H1 (cell line): ENCODE measurements around the gene ATG4D. TPM values are rescaled to one million over a fixed set of nuclear protein-coding genes. Genes with fewer than 3 reads are reported as not detected.

Source experiments
- CTCF ChIA-PET: fragments of 300-600 bp; sonication (Branson Sonifier 250); formaldehyde crosslinking; loops from one replicate; lab custom pipeline; 2021; ENCODE audit not compliant: partially characterized antibody; lab: Charles Lee
- POLR2A ChIA-PET: fragments of 300-600 bp; sonication (Branson Sonifier 250); formaldehyde crosslinking; loops from one replicate; lab custom pipeline; 2021; ENCODE audit warnings: inconsistent platforms; ENCODE audit not compliant: partially characterized antibody; lab: Charles Lee
- DNase-seq, 2 experiments: peaks; one replicate each; pipeline versions ENCODE4 v3.0.0 to v3.0.0-alpha.2; 2010 to 2022; ENCODE audit warnings: low spot score in 2 of 2, low read depth in 1 of 2, mixed read lengths in 1 of 2
- FAIRE-seq: peaks from 2 replicates; lab custom pipeline; 2011; peaks lifted over from hg19 to GRCh38; lab: Jason Lieb, UNC
- H2AFZ ChIP-seq: 2 replicates; pipeline ENCODE4 v1.8.1; 2012; ENCODE audit warnings: low read length, inconsistent platforms
- H2AK5ac ChIP-seq: 2 replicates; pipeline ENCODE4 v1.6.1; 2013; ENCODE audit warnings: low read depth, low read length
- H2BK120ac ChIP-seq: replicated peaks from 2 replicates; pipeline ENCODE3; 2013; ENCODE audit warnings: low read depth, low read length, inconsistent platforms
- H2BK12ac ChIP-seq: 2 replicates; pipeline ENCODE4 v1.6.1; 2013; ENCODE audit warnings: low read depth, low read length
- H2BK15ac ChIP-seq: 2 replicates; pipeline ENCODE4 v1.6.1; 2013; ENCODE audit warnings: low read length
- H2BK20ac ChIP-seq: 2 replicates; pipeline ENCODE4 v1.6.1; 2013; ENCODE audit warnings: low read length
- H2BK5ac ChIP-seq: 2 replicates; pipeline ENCODE4 v1.6.1; 2013; ENCODE audit warnings: low read depth, low read length
- H3K14ac ChIP-seq: 2 replicates; pipeline ENCODE4 v1.6.1; 2013; ENCODE audit warnings: inconsistent platforms; ENCODE audit not compliant: insufficient read length
- H3K18ac ChIP-seq: 2 replicates; pipeline ENCODE4 v1.6.1; 2013; ENCODE audit warnings: low read length; ENCODE audit errors: extremely low read depth
- H3K23ac ChIP-seq: 2 replicates; pipeline ENCODE4 v1.6.1; 2013; ENCODE audit warnings: inconsistent platforms; ENCODE audit not compliant: insufficient read length
- H3K23me2 ChIP-seq: 2 replicates; pipeline ENCODE4 v1.6.1; 2013; ENCODE audit warnings: low read depth, low read length
- H3K27ac ChIP-seq: 2 replicates; pipeline ENCODE4 v1.6.1; 2011; ENCODE audit warnings: low read depth, low read length, inconsistent platforms
- H3K27me3 ChIP-seq, 4 experiments: replicated peaks in 1 of 4; 1 replicate in 1 of 4; 2 replicates in 3 of 4; pipeline versions ENCODE4 v1.6.1 to v1.8.1; 2011 to 2013; ENCODE audit warnings: low read length in 3 of 4, mild to moderate bottlenecking in 3 of 4, inconsistent platforms in 2 of 4, mixed read lengths in 2 of 4, moderate library complexity in 1 of 4; ENCODE audit not compliant: control insufficient read depth in 3 of 4, insufficient read depth in 3 of 4; ENCODE audit errors: extremely low read depth in 1 of 4
- H3K36me3 ChIP-seq, 4 experiments: 2 replicates each; pipeline versions ENCODE4 v1.6.1 to v1.8.1; 2011 to 2013; ENCODE audit warnings: mild to moderate bottlenecking in 4 of 4, low read length in 3 of 4, moderate library complexity in 2 of 4, control low read depth in 1 of 4, inconsistent platforms in 1 of 4; ENCODE audit not compliant: insufficient read depth in 4 of 4, control insufficient read depth in 2 of 4
- H3K4ac ChIP-seq: replicated peaks from 2 replicates; pipeline ENCODE3; 2013; ENCODE audit warnings: low read length, low read depth, mixed read lengths, inconsistent platforms; ENCODE audit not compliant: insufficient read length
- H3K4me1 ChIP-seq, 4 experiments: replicated peaks in 1 of 4; 1 replicate in 1 of 4; 2 replicates in 3 of 4; pipeline versions ENCODE4 v1.6.1 to v1.8.1; 2011 to 2013; ENCODE audit warnings: low read length in 3 of 4, inconsistent platforms in 2 of 4, mixed read lengths in 1 of 4; ENCODE audit not compliant: insufficient read depth in 4 of 4, control insufficient read depth in 3 of 4
- H3K4me2 ChIP-seq, 2 experiments: 2 replicates each; pipeline versions ENCODE4 v1.6.1 to v1.8.1; 2011 to 2013; ENCODE audit warnings: low read depth in 2 of 2, low read length in 2 of 2, control low read depth in 1 of 2, inconsistent platforms in 1 of 2, mild to moderate bottlenecking in 1 of 2; ENCODE audit not compliant: insufficient read depth in 1 of 2
- H3K4me3 ChIP-seq, 4 experiments: fragments of 200-600, 300-600 bp in 1 of 4; sonication (generic), shearing (Covaris generic), sonication (Bioruptor Twin) in 1 of 4; 2 replicates each; pipeline versions ENCODE4 v1.5.1 to v1.8.1; 2011 to 2016; ENCODE audit warnings: low read length in 4 of 4, low read depth in 3 of 4, control low read depth in 2 of 4, inconsistent platforms in 2 of 4, mild to moderate bottlenecking in 2 of 4, mixed read lengths in 1 of 4, moderate library complexity in 1 of 4; ENCODE audit not compliant: insufficient read depth in 2 of 4; ENCODE audit errors: extremely low read depth in 1 of 4
- H3K56ac ChIP-seq: replicated peaks from 2 replicates; pipeline ENCODE3; 2013; ENCODE audit warnings: low read depth, mild to moderate bottlenecking, mixed read lengths, low read length, inconsistent platforms; ENCODE audit not compliant: insufficient read length
- H3K79me1 ChIP-seq: 2 replicates; pipeline ENCODE4 v1.6.1; 2013; ENCODE audit warnings: low read depth, low read length, control low read depth
- H3K79me2 ChIP-seq, 2 experiments: 2 replicates each; pipeline versions ENCODE4 v1.6.1 to v1.8.1; 2012 to 2013; ENCODE audit warnings: low read length in 2 of 2, mild to moderate bottlenecking in 2 of 2, inconsistent platforms in 1 of 2; ENCODE audit not compliant: insufficient read depth in 2 of 2, control insufficient read depth in 1 of 2
- H3K9ac ChIP-seq, 4 experiments: replicated peaks in 1 of 4; 1 replicate in 1 of 4; 2 replicates in 3 of 4; pipeline versions ENCODE4 v1.6.1 to v1.8.1; 2011 to 2013; ENCODE audit warnings: low read depth in 3 of 4, low read length in 3 of 4, control low read depth in 2 of 4, mild to moderate bottlenecking in 2 of 4, moderate library complexity in 2 of 4, inconsistent platforms in 1 of 4; ENCODE audit errors: extremely low read depth in 1 of 4
- H3K9me3 ChIP-seq, 2 experiments: 2 replicates each; pipeline versions ENCODE4 v1.6.1 to v1.8.1; 2012 to 2013; ENCODE audit warnings: mild to moderate bottlenecking in 2 of 2, moderate library complexity in 2 of 2, control low read depth in 1 of 2, inconsistent platforms in 1 of 2, low read depth in 1 of 2, low read length in 1 of 2, mixed read lengths in 1 of 2; ENCODE audit not compliant: insufficient read depth in 2 of 2
- H4K20me1 ChIP-seq, 2 experiments: replicated peaks in 1 of 2; 2 replicates each; pipeline versions ENCODE3 to v1.8.1; 2011 to 2013; ENCODE audit warnings: inconsistent platforms in 2 of 2, low read length in 2 of 2, mild to moderate bottlenecking in 1 of 2; ENCODE audit not compliant: insufficient read depth in 2 of 2, control insufficient read depth in 1 of 2
- H4K5ac ChIP-seq: 2 replicates; pipeline ENCODE4 v1.6.1; 2013; ENCODE audit warnings: low read length, low read depth, mixed read lengths, inconsistent platforms; ENCODE audit not compliant: insufficient read length
- H4K8ac ChIP-seq: 2 replicates; pipeline ENCODE4 v1.8.0; 2013; ENCODE audit warnings: mild to moderate bottlenecking, moderate library complexity, low read length, inconsistent platforms; ENCODE audit not compliant: insufficient read depth; ENCODE audit errors: extremely low read depth
- H4K91ac ChIP-seq: replicated peaks from 2 replicates; pipeline ENCODE3; 2013; ENCODE audit warnings: low read length, mixed read lengths, inconsistent platforms; ENCODE audit not compliant: insufficient read length
- CTBP2 ChIP-seq: IDR thresholded peaks from 2 replicates; pipeline ENCODE4 v1.7.0; 2011; ENCODE audit warnings: borderline replicate concordance, mild to moderate bottlenecking, moderate library complexity, mixed read lengths, low read length; ENCODE audit not compliant: insufficient read depth, insufficient read length
- EZH2 ChIP-seq: fragments of 200-600 bp; sonication (generic); IDR thresholded peaks from 2 replicates; pipeline ENCODE4 v1.7.1; 2012; ENCODE audit warnings: low read depth, mild to moderate bottlenecking, moderate library complexity, low read length, inconsistent platforms; ENCODE audit not compliant: severe bottlenecking
- JUN ChIP-seq: IDR thresholded peaks from 2 replicates; pipeline ENCODE4 v1.6.1; 2011; ENCODE audit warnings: low read depth, mild to moderate bottlenecking, improper control_type of control experiment, low read length
- MAX ChIP-seq: IDR thresholded peaks from 2 replicates; pipeline ENCODE4 v1.6.1; 2012; ENCODE audit warnings: inconsistent platforms
- WGBS, 2 experiments: shearing (Covaris generic) in 1 of 2; methylation state at CpG; one replicate each; pipeline versions ENCODE4 v1.1.6 to v1.1.7; 2013 to 2015; ENCODE audit warnings: low lambda C conversion rate in 2 of 2, mixed read lengths in 2 of 2, inconsistent platforms in 1 of 2, low coverage in 1 of 2, missing lambda C conversion rate in 1 of 2; ENCODE audit not compliant: insufficient replicate concordance in 2 of 2, insufficient coverage in 1 of 2, insufficient read length in 1 of 2; ENCODE audit errors: extremely low coverage in 1 of 2, missing lambda C conversion rate in 1 of 2; 5-methylcytosine and 5-hydroxymethylcytosine counted together
- polyA plus RNA-seq, 7 experiments: library from polyadenylated mRNA; depleted of rRNA in 3 of 7; stranded (reverse) in 5 of 7; unstranded in 2 of 7; fragments of >200 nt in 5 of 7; fragments of 200-250 nt in 2 of 7; gene quantifications; 1 replicate in 5 of 7; 2 replicates in 1 of 7; 4 replicates in 1 of 7; pipeline versions ENCODE4 v1.2.1 to v1.2.3, GENCODE V29; 2011 to 2013; ENCODE audit warnings: missing spikeins in 2 of 7, mixed read lengths in 2 of 7
- total RNA-seq: library from RNA; stranded (reverse); fragmentation: NEBNext Ultra II Directional; extraction: Animal tissue kit (Norgen Biotek cat#: 25700); gene quantifications from 2 replicates; pipeline ENCODE4 v1.2.1, GENCODE V29; 2021

Gene ATG4D
- total and polyA plus RNA-seq, 2 of the 8 experiments (the other 6 are each of a cell fraction or from before 2014, with no cell fraction given): 39.6 to 43.7 TPM

- Histone ChIP-seq H3K4me3 (peak overlapping the region; percentile 67 to 79 (median 78)), H3K23me2 (peaks cover 30% of the 10 kb centered on the region), H3K23ac (no peak overlapping the region), H3K79me2 (no peaks in the 10 kb centered on the region), H3K79me1 (no peaks in the 10 kb centered on the region; the same call in 1 of the 2 replicates), H2BK5ac (no peak overlapping the region; the same call in 1 of the 2 replicates), H2BK20ac (no peak overlapping the region), H3K9me3 (no peaks in the 10 kb centered on the region), H2AFZ (no peak overlapping the region), H3K27me3 (peaks cover 43 to 72% (median 67%) of the 10 kb centered on the region in 4 experiments; a peak in 6 of 7 replicates), H4K20me1 (peaks cover 3 to 6% of the 10 kb centered on the region in 2 experiments)
- POLR2A ChIA-PET: interaction anchor here (1.0 to 1.9 kb wide), 8 partner anchors 9 to 201 kb away, joined by 3 to 6 read pairs (median 4); partner anchors contain the start of genes DNM2 and KEAP1
- 0 out of 2 replicates have a peak, but pooled peaks have one; percentile 11 for TF ChIP-seq MAX
- no peak for TF ChIP-seq CTBP2
- no peak for TF ChIP-seq JUN
- peak; percentile 20 for TF ChIP-seq EZH2
- TF ChIP-seq, all 59 proteins: peak for 2
- no peak overlapping the region for H4K91ac ChIP-seq
- H2BK12ac ChIP-seq: 0 out of 2 replicates have a peak overlapping the region, but pooled peaks have one; percentile 39
- H2BK15ac ChIP-seq: no peak overlapping the region
- peak overlapping the region; percentile 32 for H3K4ac ChIP-seq
- H3K27ac ChIP-seq: no peak overlapping the region
- no peak overlapping the region for H2BK120ac ChIP-seq
- FAIRE-seq (no peak), DNase-seq (no peak)
- WGBS, 2 experiments: 47% methylated on average over 10 of the region's 10 CpGs; no CpG with 5 or more reads in 1 of the 2 experiments
- H4K5ac ChIP-seq: no peak overlapping the region
- H3K36me3 ChIP-seq: no peaks in the 10 kb centered on the region
- H3K56ac ChIP-seq: no peak overlapping the region
- H3K4me1 ChIP-seq: peaks cover 0 to 29% (median 10%) of the 10 kb centered on the region in 4 experiments; a peak in 5 of 7 replicates
- no peak overlapping the region for H3K14ac ChIP-seq
- no peak overlapping the region for H3K9ac ChIP-seq
- H3K18ac ChIP-seq: peak overlapping the region; percentile 83
- peak overlapping the region; percentile 82 to 94 for H3K4me2 ChIP-seq
- CTCF ChIA-PET: interaction anchor here (0.8 to 5.6 kb wide), 10 partner anchors 9 to 85 kb away, joined by 3 to 46 read pairs (median 4); no protein-coding TSS in a partner anchor
- no peak overlapping the region for H2AK5ac ChIP-seq
- H4K8ac ChIP-seq: no peak overlapping the region
These were observed 26.9 kb upstream of the ATG4D start for GRCh38 chr19:10516671-10517286.
